GM19025 (cell line): ENCODE data around the gene PHACTR3.

Experiments used
- ATAC-seq: cut with Tn5 transposase; IDR thresholded peaks from one replicate; pipeline ENCODE4 v1.9.1; 2021; ENCODE audit warnings: mild to moderate bottlenecking, low read depth, moderate library complexity; ENCODE audit not compliant: unreplicated experiment

The PHACTR3 gene

GRCh38 chr20:59821201-59821600 is 216.9 kb downstream of the PHACTR3 start:
- ATAC-seq, result no peak

DNA sequence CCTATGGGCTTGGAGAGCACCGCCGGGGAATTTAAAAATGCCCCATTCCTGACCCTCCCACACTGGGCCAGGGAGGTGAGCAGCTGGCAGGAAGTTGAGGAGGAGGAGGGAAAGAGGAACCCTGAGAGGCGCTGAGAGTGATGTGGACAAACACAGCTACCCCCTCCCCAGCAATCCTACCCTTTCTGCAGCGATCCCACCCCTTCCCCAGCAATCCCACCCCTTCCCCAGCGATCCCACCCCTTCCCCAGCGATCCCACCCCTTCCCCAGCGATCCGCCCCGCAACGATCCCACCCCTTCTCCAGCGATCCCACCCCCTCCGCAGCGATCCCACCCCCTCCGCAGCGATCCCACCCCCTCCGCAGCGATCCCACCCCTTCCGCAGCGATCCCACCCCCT is 217.4 kb downstream of the PHACTR3 start:
- no peak for ATAC-seq

DNA sequence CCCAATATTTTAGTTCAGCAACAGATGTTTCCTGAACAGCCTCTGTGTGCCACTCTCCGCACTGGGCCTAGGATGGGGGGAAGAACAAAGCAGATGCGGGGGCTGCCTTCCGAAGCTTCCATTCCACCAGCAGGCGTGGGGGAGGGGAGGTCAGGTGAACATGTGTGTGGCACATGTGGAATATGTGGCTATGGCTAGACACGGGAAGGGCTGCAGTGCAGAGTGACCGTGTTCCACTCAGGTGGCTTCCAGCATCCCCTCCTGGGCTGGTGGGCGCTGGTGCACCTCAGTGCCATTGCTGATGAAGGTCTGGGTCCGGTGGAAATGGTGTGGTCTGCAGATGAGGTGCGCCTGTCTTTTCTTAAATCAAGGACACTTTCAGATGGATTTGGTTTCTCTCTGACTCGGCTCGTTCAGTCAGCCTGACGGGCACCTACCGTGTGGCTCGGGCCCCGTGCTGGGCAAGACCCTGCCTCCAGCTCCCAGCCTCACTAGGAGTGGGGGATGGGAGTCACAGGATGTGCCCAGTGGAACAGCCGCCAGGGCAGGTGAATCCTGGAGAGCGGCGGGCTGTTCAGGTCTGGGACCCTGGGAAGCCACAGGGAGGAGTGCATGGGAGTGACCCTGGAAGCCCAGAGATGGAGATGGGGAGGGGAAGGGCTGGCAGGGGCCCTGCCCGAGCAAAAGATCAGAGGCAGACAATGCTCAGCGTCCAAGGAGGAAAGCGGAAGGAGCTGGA is 218.1 kb downstream of the PHACTR3 start:
- no peak for ATAC-seq

- ATAC-seq, result no peak
Observed at GRCh38 chr20:59823030-59823423, 218.7 kb downstream of the PHACTR3 start.

- ATAC-seq, result no peak
Observed at GRCh38 chr20:59823491-59824259, 219.3 kb downstream of the PHACTR3 start.

GRCh38 chr20:59824711-59825562 is 220.6 kb downstream of the PHACTR3 start:
- no peak for ATAC-seq

DNA sequence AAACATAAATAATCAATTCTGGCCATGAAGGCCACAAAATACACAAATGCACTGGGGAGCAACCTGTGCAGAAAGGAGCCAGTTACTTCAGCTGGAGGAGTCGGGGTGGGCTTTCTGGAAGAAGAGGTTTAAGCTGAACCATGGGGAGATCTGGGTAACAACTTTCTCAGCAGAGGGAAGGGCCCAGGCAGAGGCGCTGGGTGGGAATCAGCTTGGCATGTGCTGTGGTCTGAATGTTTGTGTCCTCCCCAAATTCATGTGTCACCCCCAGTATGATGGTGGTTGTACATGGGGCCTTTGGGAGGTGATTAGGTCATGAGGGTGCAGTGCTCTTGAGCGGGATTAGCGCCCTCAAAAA is 221.2 kb downstream of the PHACTR3 start:
- ATAC-seq, result no peak

- ATAC-seq, result no peak
Observed at GRCh38 chr20:59825944-59826759, 221.8 kb downstream of the PHACTR3 start.

- ATAC-seq, result no peak
Observed at GRCh38 chr20:59827138-59828056, 223.1 kb downstream of the PHACTR3 start.

GRCh38 chr20:59828125-59829053 is 224.0 kb downstream of the PHACTR3 start:
- ATAC-seq, result no peak

GRCh38 chr20:59829054-59829785 is 224.9 kb downstream of the PHACTR3 start:
- no peak for ATAC-seq

GRCh38 chr20:59829786-59830664 is 225.7 kb downstream of the PHACTR3 start:
- no peak for ATAC-seq

GRCh38 chr20:59830665-59831023 is 226.3 kb downstream of the PHACTR3 start:
- no peak for ATAC-seq

DNA sequence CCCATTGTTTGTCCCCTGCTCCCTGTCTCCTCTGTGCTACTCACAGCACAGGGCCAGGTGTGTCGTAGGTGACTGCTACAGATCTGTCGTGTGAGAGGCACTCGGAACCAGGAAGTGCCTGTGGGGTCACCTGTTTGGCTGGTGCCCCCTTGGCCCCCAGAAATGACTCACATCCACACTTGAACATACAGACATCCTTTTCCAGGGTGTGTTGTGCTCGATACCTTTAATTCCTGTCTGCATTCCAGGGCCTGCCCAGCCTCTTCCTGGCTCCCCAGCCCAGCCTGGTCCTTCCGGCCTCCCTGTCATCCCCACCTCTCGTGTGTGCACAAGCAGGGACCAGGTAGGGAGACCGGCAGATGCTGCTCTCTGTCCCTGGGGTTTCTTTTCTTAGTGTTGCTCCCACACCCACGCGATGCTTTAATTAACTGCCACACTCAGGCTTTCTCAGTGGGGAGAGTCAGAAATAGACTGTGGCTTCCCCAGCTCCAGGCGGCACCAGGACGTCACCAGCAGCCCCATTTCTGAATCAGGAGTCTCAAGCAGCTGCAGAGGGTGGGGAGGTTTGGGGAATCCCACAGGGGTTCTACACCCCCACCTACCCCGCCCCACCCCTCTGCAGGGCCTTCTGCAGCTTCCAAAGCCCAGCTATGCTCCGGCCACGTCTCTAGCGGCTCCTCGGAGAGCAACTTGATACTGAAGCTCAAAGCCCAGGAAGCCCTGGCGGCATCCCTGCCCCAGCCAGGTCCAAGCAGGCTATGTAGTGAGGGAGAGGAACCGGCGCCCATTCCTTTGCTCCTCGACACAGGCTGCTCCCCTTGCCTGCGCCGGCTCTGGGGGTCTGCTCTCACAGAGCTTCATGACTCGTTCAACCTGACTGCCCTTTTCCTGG is 226.9 kb downstream of the PHACTR3 start:
- ATAC-seq, result no peak

DNA sequence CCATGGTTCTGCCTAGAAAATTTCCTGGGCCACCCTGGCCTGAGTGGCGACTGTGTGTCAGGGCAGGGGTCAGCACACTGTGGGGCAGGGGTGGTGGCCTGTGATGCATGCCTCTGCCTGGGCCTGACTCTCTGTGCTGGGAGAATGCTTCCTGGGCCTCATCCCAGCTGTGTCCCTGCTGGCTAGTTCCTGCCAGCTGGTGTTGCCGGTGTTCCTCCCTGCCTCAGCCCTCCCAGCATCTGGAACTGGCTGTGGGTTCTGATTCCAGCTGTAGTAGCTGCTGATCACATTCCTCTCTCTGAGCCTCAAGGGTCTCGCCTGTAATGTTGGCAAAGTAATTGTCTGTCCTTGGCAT is 227.6 kb downstream of the PHACTR3 start:
- no peak for ATAC-seq
